Epithelial cell of proximal tubule (primary cell): ENCODE measurements around the gene MITF. TPM values are rescaled to one million over a fixed set of nuclear protein-coding genes. Genes with fewer than 3 reads are reported as not detected.

Experiments
- DNase-seq: peaks from one replicate; pipeline ENCODE4 v3.0.0-alpha.2; 2011; ENCODE audit warnings: low read depth
- H3K4me3 ChIP-seq: 2 replicates; pipeline ENCODE4 v1.5.1; 2011; ENCODE audit warnings: low read depth, mild to moderate bottlenecking, low read length
- CTCF ChIP-seq: conservative IDR thresholded peaks from 2 replicates; pipeline ENCODE4 v1.5.1; 2012; ENCODE audit warnings: low read depth, mild to moderate bottlenecking, low read length
- total RNA-seq: library from RNA; depleted of rRNA; stranded (reverse); fragments of >200 nt; gene quantifications from 2 replicates; pipeline ENCODE4 v1.2.3, GENCODE V29; 2015

Gene MITF
- total RNA-seq, 1 donor from 2014 or later: 59.7 TPM

GRCh38 chr3:69927571-69927970, 188.3 kb downstream of the MITF start:
- H3K4me3 ChIP-seq: no peak overlapping the region
- DNase-seq: no peak
- TF ChIP-seq CTCF: no peak

GRCh38 chr3:69929019-69929418, 189.8 kb downstream of the MITF start:
- TF ChIP-seq CTCF: no peak
- DNase-seq: no peak
- H3K4me3 ChIP-seq: no peak overlapping the region

GRCh38 chr3:69930564-69930963, 191.3 kb downstream of the MITF start:
- TF ChIP-seq CTCF: no peak
- H3K4me3 ChIP-seq: no peak overlapping the region
- DNase-seq: no peak

GRCh38 chr3:69932087-69932486, 192.8 kb downstream of the MITF start:
- DNase-seq: no peak
- TF ChIP-seq CTCF: no peak

GRCh38 chr3:69932501-69932900, 193.2 kb downstream of the MITF start:
- no peak overlapping the region for H3K4me3 ChIP-seq
- no peak for DNase-seq
- TF ChIP-seq CTCF: no peak

More at GRCh38 chr3:69932087-69932486, 192.8 kb downstream of the MITF start:
- H3K4me3 ChIP-seq: no peak overlapping the region

- no peak overlapping the region for H3K4me3 ChIP-seq
- no peak for TF ChIP-seq CTCF
- no peak for DNase-seq
These were observed 195.1 kb downstream of the MITF start for GRCh38 chr3:69934398-69934797.

- no peak for TF ChIP-seq CTCF
- DNase-seq: no peak
- no peak overlapping the region for H3K4me3 ChIP-seq
These were observed 197.0 kb downstream of the MITF start for GRCh38 chr3:69936266-69936665.
